Measurements from ENCODE around the gene RPL7A. TPM values are rescaled to one million over a fixed set of nuclear protein-coding genes. Genes with fewer than 3 reads are reported as not detected.
"Not testable (repeated sequence)": the region's sequence is repeated elsewhere in the genome, so short reads cannot be mapped to it uniquely, and the experiment has no call there.

The RPL7A gene
- total RNA-seq, 4 donors from 2014 or later: 1,001 to 1,630 (median 1,510) TPM

DNA sequence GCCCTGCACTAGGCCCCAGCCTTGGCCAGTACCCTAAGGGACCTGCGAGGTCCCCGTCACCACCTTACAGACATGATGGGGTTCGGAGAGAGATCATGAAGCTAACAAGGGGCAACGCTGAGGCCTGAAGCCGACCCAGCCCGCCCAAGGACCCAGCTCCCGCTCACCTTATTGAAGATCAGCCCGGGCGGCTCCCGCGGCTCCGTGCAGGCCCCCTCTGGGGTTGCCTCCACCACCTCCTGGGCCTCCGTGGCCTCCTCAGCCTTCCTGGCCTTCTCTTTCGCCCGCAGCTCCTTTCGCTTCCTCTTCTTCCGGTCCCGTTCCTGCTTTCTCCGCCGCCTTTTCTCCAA is 15.7 kb upstream of the RPL7A start:
- Histone ChIP-seq H3K27ac (no peak overlapping the region), H3K4me1 (peaks cover 20 to 22% of the 10 kb centered on the region in 2 donors), H3K36me3 (peaks cover 0 to 48% of the 10 kb centered on the region in 2 donors), H3K27me3 (no peaks in the 10 kb centered on the region), H3K4me3 (no peak overlapping the region), H3K9me3 (no peaks in the 10 kb centered on the region)
- in situ Hi-C loops (cut with MboI; ENCODE audit: low sequenced_read_pairs in 4 of 4) (no loop called here), intact Hi-C loops (cut with DNase I; ENCODE audit: low total_unique reads) (no loop called here)
- DNase-seq (peak in 1 of 2 donors; percentile 7), ATAC-seq (no peak)
- TF ChIP-seq, protein P1, sequence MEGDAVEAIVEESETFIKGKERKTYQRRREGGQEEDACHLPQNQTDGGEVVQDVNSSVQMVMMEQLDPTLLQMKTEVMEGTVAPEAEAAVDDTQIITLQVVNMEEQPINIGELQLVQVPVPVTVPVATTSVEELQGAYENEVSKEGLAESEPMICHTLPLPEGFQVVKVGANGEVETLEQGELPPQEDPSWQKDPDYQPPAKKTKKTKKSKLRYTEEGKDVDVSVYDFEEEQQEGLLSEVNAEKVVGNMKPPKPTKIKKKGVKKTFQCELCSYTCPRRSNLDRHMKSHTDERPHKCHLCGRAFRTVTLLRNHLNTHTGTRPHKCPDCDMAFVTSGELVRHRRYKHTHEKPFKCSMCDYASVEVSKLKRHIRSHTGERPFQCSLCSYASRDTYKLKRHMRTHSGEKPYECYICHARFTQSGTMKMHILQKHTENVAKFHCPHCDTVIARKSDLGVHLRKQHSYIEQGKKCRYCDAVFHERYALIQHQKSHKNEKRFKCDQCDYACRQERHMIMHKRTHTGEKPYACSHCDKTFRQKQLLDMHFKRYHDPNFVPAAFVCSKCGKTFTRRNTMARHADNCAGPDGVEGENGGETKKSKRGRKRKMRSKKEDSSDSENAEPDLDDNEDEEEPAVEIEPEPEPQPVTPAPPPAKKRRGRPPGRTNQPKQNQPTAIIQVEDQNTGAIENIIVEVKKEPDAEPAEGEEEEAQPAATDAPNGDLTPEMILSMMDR (IDR thresholded peaks at IDR 0.05 in 4 of 5, conservative IDR thresholded peaks at IDR 0.05 in 1 of 5): no peak

DNA sequence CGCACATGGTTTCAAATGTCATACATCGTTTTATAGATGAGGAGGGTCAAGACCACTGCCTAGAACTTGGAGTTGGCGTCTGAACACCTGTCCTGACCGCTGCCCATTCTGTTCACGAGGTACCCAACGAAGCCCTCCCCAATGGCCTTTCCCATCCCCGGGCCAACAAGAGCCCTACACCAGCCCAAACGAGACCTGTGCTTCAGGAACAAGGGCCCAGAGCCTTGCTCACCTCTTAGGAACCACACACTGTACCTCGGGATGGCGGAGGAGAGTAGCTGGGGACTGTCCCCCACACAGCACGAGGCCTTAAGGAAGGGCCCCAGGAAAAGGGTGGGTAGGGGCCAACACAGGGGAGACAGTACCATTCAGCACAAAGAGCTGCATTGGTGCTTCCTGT is 15.0 kb upstream of the RPL7A start:
- H3K27ac ChIP-seq: no peak overlapping the region
- DNase-seq (peak in 1 of 2 donors; percentile 5), ATAC-seq (no peak)
- H3K4me1 ChIP-seq: peaks cover 20 to 22% of the 10 kb centered on the region in 2 donors
- TF ChIP-seq, protein P1 (IDR thresholded peaks at IDR 0.05 in 4 of 5, conservative IDR thresholded peaks at IDR 0.05 in 1 of 5): no peak
- no peak for TF ChIP-seq POLR2A (IDR thresholded peaks at IDR 0.05)
- intact Hi-C loops (cut with DNase I; ENCODE audit: low total_unique reads): no loop called here
- H3K4me3 ChIP-seq: no peak overlapping the region
- in situ Hi-C loops (cut with MboI; ENCODE audit: low sequenced_read_pairs in 4 of 4): no loop called here
- peaks cover 0 to 48% of the 10 kb centered on the region in 2 donors for H3K36me3 ChIP-seq
- H3K27me3 ChIP-seq: no peaks in the 10 kb centered on the region
- H3K9me3 ChIP-seq: no peaks in the 10 kb centered on the region

DNA sequence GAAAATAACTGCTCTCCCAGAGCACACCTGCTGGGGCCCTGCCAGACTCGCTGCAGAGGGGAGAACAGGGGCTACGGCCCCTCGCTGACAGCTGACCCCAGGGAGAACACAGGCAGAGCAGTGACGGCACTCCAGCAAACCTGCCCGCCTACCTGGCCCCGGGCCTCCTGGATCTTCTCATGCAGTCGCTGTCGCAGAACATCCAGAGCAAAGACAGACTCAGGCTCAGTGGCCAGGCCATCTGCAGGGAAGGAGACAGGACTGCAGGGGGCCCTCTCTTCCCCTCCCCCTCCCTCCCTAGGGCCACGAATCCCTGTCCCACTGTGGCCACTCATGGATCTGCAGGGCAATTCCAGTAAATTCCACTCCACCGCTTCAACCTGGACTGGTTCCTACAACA is 14.5 kb upstream of the RPL7A start:
- peak in 1 of 2 donors; percentile 7 for DNase-seq
- in situ Hi-C loops (cut with MboI; ENCODE audit: low sequenced_read_pairs in 4 of 4): no loop called here

DNA sequence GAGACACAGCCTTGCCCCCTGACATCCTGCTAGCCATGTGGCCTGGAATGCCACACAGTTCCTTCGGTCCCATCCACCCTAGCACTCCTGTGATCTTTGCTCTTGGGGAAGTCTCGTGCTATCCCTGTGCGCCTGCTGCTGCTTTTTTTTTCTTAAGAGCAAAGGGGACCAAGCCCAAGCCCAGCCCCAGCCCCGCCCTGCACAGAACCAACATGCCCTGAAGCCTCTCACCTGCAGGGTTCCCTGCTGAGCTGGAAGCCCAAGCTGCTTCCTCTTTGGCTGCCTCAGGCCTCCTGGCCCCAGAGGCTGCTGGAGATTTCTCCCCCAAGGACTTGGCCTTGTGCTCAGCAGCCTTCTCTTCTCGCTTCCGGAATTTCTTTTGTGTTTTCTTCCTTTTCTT is 13.9 kb upstream of the RPL7A start:
- in situ Hi-C loops (cut with MboI; ENCODE audit: low sequenced_read_pairs in 4 of 4) (no loop called here), intact Hi-C loops (cut with DNase I; ENCODE audit: low total_unique reads) (no loop called here)
- Histone ChIP-seq H3K27me3 (no peaks in the 10 kb centered on the region), H3K9me3 (no peaks in the 10 kb centered on the region), H3K27ac (no peak overlapping the region), H3K4me1 (peaks cover 22 to 25% of the 10 kb centered on the region in 2 donors), H3K4me3 (no peak overlapping the region), H3K36me3 (peaks cover 0 to 48% of the 10 kb centered on the region in 2 donors)
- peak in 1 of 2 donors; percentile 8 for DNase-seq
- no peak for ATAC-seq
- no peak for TF ChIP-seq POLR2A (IDR thresholded peaks at IDR 0.05)
- TF ChIP-seq, protein P1 (IDR thresholded peaks at IDR 0.05 in 4 of 5, conservative IDR thresholded peaks at IDR 0.05 in 1 of 5): no peak

More for the DNA sequence above, 14.5 kb upstream of the RPL7A start:
- intact Hi-C loops (cut with DNase I; ENCODE audit: low total_unique reads): no loop called here
- TF ChIP-seq, protein P1 (IDR thresholded peaks at IDR 0.05 in 4 of 5, conservative IDR thresholded peaks at IDR 0.05 in 1 of 5): no peak
- no peak for TF ChIP-seq POLR2A (IDR thresholded peaks at IDR 0.05)
- Histone ChIP-seq H3K4me3 (no peak overlapping the region), H3K9me3 (no peaks in the 10 kb centered on the region), H3K4me1 (peaks cover 20 to 22% of the 10 kb centered on the region in 2 donors), H3K27me3 (no peaks in the 10 kb centered on the region), H3K36me3 (peaks cover 0 to 48% of the 10 kb centered on the region in 2 donors), H3K27ac (no peak overlapping the region)
- no peak for ATAC-seq

DNA sequence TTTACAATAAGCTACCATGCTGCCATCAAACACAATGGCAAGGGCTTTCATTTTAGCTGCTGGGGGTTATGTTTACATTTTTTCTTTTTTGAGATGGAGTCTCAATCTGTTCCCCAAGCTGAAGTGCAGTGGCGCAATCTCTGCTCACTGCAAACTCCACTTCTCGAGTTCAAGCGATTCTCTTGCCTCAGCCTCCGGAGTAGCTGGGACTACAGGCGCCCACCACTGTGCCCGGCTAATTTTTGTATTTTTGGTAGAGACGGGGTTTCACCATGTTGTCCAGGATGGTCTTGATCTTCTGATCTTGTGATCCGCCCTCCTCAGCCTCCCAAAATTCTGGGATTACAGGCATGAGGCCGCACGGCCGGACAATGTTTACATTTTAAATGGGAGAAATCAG is 13.1 kb upstream of the RPL7A start:
- H3K27me3 ChIP-seq; in situ Hi-C loops (cut with MboI; ENCODE audit: low sequenced_read_pairs in 4 of 4); intact Hi-C loops (cut with DNase I; ENCODE audit: low total_unique reads); H3K9me3 ChIP-seq; ATAC-seq: not testable (repeated sequence)
- Histone ChIP-seq H3K36me3 (peaks cover 0 to 51% of the 10 kb centered on the region in 2 donors), H3K4me3 (peak overlapping the region; percentile 75 to 96 (median 90)), H3K4me1 (peaks cover 22 to 30% of the 10 kb centered on the region in 2 donors), H3K27ac (peak overlapping the region in 1 of 4 donors; percentile 80)
- DNase-seq: peak in 1 of 2 donors; percentile 3
